IPS-11a (cell line): ENCODE data around the gene RHOJ.

ENCODE experiments used
- H3K4me3 ChIP-seq: one replicate; pipeline ENCODE4 v1.5.1; 2013; ENCODE audit warnings: low read depth, low read length, control low read depth

Gene RHOJ

GRCh38 chr14:63205044-63205575 lies 867 bp downstream of the RHOJ start:
- H3K4me3 ChIP-seq = no peak overlapping the region

GRCh38 chr14:63205866-63206265 lies 1.6 kb downstream of the RHOJ start:
- H3K4me3 ChIP-seq = no peak overlapping the region

- H3K4me3 ChIP-seq = no peak overlapping the region
Measured at GRCh38 chr14:63209160-63209559, 4.9 kb downstream of the RHOJ start.

- no peak overlapping the region for H3K4me3 ChIP-seq
Measured at GRCh38 chr14:63210812-63211211, 6.6 kb downstream of the RHOJ start.

- H3K4me3 ChIP-seq = no peak overlapping the region
Measured at GRCh38 chr14:63212209-63212608, 8.0 kb downstream of the RHOJ start.

- H3K4me3 ChIP-seq = no peak overlapping the region
Measured at GRCh38 chr14:63212776-63213500, 8.7 kb downstream of the RHOJ start.

- H3K4me3 ChIP-seq = no peak overlapping the region
Measured at GRCh38 chr14:63214417-63215196, 10.4 kb downstream of the RHOJ start.

GRCh38 chr14:63220526-63220925 lies 16.3 kb downstream of the RHOJ start:
- H3K4me3 ChIP-seq = no peak overlapping the region

GRCh38 chr14:63223596-63223995 lies 19.4 kb downstream of the RHOJ start:
- H3K4me3 ChIP-seq = no peak overlapping the region

- no peak overlapping the region for H3K4me3 ChIP-seq
Measured at GRCh38 chr14:63224196-63224595, 20.0 kb downstream of the RHOJ start.

GRCh38 chr14:63228217-63228616 lies 24.0 kb downstream of the RHOJ start:
- H3K4me3 ChIP-seq = no peak overlapping the region

- H3K4me3 ChIP-seq = no peak overlapping the region
Measured at GRCh38 chr14:63229330-63230059, 25.3 kb downstream of the RHOJ start.

- H3K4me3 ChIP-seq = no peak overlapping the region
Measured at GRCh38 chr14:63231766-63232165, 27.5 kb downstream of the RHOJ start.

GRCh38 chr14:63237791-63238190 lies 33.5 kb downstream of the RHOJ start:
- H3K4me3 ChIP-seq = no peak overlapping the region

GRCh38 chr14:63240221-63240620 lies 36.0 kb downstream of the RHOJ start:
- H3K4me3 ChIP-seq = no peak overlapping the region

- no peak overlapping the region for H3K4me3 ChIP-seq
Measured at GRCh38 chr14:63241096-63241495, 36.9 kb downstream of the RHOJ start.

GRCh38 chr14:63243646-63244045 lies 39.4 kb downstream of the RHOJ start:
- no peak overlapping the region for H3K4me3 ChIP-seq

GRCh38 chr14:63245893-63246292 lies 41.6 kb downstream of the RHOJ start:
- H3K4me3 ChIP-seq = no peak overlapping the region

GRCh38 chr14:63248211-63248610 lies 44.0 kb downstream of the RHOJ start:
- H3K4me3 ChIP-seq = no peak overlapping the region

GRCh38 chr14:63249092-63249491 lies 44.8 kb downstream of the RHOJ start:
- no peak overlapping the region for H3K4me3 ChIP-seq

- H3K4me3 ChIP-seq = no peak overlapping the region
Measured at GRCh38 chr14:63257299-63257698, 53.1 kb downstream of the RHOJ start.
